C4-2B (cell line): Measurements from ENCODE around the gene KRTAP5-1.

Source experiments
- CTCF ChIP-seq: fragments of 450-650 bp; conservative IDR thresholded peaks from 2 replicates; pipeline ENCODE4 v1.5.1; 2017; ENCODE audit warnings: mild to moderate bottlenecking
- ZFX ChIP-seq: fragments of 450-650 bp; IDR thresholded peaks from 2 replicates; pipeline ENCODE4 v1.6.1; 2017

- TF ChIP-seq CTCF, result no peak
- no peak for TF ChIP-seq ZFX
Measured at GRCh38 chr11:1597331-1597993, 12.4 kb upstream of the KRTAP5-1 start.
